ENCODE measurements around the gene ZNF300.
"Not testable (repeated sequence)": the region's sequence is repeated elsewhere in the genome, so short reads cannot be mapped to it uniquely, and the experiment has no call there.

ZNF300 gene

DNA sequence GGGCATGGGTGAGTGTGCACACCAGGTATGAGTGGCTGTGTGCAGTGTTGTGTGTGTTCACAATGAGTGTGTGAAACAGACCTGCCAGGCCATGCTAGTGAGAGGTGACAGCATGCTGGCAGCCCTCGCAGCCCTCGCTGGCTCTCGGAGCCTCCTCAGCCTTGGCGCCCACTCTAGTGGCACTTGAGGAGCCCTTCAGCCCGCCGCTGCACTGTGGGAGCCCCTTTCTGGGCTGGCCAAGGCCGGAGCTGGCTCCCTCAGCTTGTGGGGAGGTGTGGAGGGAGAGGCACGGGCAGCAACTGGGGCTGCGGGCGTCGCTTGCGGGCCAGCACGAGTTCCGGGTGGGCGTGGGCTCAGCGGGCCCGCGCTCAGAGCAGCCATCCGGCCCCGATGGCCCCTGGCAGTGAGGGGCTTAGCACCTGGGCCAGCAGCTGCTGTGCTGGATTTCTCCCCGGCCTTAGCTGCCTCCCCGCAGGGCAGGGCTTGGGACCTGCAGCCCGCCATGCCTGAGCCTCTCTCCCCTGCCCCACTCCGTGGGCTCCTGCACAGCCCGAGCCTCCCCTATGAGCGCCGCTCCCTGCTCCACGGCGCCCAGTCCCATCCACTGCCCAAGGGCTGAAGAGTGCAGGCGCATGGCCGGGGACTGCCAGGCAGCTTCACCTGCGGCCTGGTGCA, 59.5 kb downstream of the ZNF300 start:
- DNase-seq: not testable (repeated sequence)
